RPMI7951 (cell line): ENCODE data around the gene KAZN. TPM values are rescaled to one million over a fixed set of nuclear protein-coding genes. Genes with fewer than 3 reads are reported as not detected.

ENCODE experiments used
- DNase-seq: peaks from one replicate; pipeline ENCODE4 v3.0.0-alpha.2; 2012; ENCODE audit warnings: low read depth
- total RNA-seq: library from RNA; depleted of rRNA; stranded (reverse); fragments of >200 nt; shearing (Covaris generic); gene quantifications from 2 replicates; pipeline ENCODE4 v1.2.3, GENCODE V29; 2014

Gene KAZN
- total RNA-seq, 1 experiment from 2014 or later: 0.24 TPM

DNA sequence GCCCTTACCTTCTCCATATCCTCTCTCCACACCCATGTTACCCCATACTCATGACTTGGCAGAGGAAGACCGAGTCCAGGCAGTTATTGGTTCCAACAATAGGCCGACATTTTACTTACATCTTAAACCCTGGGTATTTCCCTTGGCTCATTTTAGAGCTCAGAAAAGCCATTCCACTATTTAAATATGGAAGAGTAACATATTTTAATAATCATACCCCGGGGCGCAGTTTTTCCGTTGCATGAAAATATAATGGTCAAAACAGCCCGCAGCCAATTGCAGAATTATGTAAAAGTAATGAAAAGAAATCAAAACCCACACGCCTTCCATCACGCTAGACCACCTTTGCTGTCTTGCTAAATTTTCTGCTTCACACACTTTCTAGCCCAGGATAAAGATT lies 48.5 kb downstream of the KAZN start:
- no peak for DNase-seq

DNA sequence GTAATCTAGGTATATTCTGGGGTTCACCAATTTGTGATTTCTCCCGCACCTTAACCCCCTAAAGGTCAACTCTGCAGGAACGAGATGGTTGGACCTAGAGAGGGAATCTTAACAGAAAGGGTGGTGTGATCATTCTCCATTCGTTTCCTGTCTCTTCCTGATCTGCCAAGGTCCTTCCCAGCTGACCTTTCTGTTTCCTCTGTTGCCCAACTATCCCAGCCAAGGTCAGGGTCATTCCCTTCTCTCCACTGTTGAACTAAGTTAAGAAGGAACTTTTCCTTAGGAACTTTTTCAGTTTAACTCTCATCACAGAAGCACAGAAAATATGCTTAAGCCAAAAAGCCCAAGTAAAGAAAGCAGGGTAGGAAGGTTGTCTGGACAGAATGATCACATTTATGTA lies 49.3 kb downstream of the KAZN start:
- DNase-seq: no peak

DNA sequence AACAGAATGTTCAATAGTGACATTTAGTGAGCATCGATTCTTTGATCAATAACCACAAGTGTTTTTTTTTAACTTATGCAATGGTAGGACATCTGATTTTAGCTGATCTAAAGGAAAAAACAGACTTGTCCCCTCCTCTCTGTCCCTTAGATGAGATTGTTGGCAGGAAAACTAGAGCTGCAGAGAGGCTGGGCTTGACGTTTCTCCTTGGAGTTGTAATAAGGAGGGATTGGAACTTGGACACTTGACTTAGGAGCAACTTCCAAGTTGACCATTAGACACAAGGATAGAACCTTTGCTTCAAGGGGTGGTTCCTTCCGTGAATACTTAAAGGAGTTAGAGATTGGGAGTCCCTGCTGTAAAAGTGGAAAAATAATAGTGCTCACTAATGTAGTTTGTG lies 49.9 kb downstream of the KAZN start:
- no peak for DNase-seq

DNA sequence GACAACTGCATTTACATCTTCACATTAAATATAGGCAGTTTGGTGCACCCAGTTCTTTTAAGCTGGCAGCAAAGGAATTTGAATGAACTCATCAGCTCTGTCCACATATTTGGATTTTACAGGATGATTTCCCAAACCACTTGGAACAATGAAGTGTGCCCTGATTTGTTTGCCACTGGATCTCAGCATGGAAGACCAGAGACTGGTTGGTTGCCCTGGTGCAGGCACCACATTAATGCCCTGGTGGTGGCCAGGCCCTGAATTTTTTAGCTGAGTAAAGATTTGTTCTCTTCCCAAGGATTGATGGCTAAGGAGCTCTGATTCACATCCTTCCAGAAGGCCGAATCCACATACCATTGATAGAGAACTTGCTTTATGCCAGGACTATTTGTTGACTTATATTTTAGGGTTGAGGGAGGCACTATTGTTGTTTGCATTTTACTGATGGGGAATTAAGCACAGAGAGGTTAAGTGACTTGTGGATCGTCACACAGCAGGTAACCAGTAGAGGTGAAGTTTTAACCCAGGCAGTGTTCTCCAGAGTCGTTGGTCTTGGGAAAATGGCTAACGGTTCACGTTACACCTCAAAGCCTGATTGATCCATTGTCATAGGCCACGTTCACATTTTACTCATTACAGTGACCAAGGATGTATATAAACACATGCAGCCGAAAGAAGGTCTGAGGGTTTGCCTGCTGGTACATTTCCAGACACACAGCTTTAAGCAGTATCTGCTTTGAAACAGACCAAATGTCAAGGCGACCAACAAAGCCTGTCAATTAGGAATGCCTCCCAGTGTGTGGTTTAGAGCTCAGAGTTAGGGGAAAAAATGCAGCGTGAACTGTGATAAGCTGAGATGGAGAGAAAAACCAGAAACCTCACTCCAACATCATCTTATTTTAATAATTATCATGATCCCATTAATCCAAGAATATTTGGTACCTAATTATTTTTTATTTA lies 50.7 kb downstream of the KAZN start:
- DNase-seq: no peak

DNA sequence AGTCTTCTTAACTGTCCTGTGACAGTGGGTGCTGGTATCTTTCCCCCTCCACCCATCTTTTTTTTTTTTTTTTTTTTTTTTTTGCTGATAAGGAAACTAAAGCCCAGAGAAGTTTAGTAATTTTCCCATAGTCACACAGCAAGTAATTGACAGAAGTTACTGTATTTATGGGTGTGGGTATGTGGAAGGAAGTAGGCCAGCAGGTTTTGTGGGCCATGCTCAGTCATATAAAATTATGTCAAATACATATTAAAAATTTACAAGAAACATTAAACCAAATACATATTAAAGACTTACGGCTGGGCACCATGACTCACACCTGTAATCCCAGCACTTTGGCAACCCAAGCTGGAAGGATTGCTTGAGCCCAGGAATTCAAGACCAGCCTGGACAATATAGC lies 51.5 kb downstream of the KAZN start:
- no peak for DNase-seq

DNA sequence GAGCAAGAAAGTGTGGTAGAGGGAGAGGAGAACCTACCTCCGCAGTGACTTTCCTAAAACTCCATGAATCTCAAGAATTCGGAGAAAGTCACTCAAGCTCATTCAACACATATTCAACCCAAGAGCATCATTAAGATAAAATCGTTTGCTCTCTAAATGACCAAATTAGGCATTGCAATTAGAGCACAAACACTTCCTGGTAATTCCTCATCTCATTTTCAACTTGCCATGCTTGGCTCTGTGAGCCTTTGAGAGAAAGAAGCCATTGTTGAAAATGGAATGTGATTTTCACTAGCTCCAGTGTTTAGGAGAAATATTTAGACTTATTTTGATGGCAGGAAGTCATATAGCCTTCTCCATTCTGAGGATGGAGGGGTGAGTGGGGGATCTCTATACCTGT lies 52.5 kb downstream of the KAZN start:
- no peak for DNase-seq

DNA sequence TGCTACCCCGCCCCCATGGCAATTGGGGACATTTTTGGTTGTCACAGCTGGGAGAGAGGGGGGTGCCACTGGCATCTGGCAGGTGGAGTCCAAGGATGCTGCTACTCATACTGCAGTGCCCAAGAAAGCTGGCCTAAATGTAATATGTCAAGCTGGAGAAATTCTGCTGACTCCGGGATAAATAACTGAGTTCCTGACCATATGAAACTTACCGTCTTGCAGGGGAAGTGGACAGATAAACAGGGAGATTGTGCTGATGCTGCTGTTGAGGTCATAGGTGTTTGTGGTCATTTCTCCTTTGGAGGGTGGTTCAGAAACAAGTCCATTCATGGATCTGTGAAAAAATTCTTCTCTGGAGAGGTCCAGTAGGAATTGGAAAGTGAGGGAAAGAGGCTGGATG lies 54.4 kb downstream of the KAZN start:
- no peak for DNase-seq

DNA sequence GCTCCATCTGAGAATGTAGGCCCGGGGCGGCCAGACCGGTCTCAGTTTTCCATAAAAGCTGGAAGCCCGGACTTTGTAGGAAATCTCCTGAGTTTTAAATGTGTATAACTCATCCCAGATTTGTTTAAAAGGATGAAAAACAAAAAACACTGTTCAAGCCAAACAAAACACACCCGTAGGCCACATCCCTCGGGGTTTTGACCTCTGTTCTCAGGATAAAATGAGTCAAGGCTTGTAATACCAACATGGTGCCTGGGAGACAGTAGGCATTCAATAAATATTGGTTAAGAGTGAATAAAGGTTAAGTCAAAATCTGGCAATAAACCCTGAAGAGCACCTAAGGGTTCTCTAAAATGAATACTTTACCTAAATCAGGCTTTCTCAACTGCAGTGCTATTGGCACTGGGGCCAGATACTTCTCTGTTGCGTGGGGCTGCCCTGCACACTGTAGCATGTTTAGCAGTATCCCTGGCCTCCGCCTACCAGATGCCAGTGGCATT lies 55.0 kb downstream of the KAZN start:
- DNase-seq: no peak

DNA sequence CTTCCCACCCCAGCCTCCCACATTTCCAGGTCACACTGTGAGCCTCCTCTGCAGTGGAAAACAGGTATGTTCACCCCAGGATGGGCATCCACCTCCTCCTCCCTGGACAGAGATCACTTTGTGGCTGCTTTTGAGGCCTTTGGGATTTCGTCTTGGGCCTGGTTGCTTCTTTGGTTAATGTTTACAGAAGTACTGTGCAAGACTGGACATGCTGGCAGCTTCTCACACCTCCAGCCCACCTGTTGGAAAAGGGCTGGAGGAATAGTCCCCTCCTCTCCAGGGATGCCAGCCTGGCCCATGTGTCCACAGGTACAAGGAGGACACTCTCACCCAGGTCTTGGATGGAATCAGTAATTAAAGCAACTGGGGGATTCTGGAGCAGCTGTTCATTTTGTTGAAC lies 56.1 kb downstream of the KAZN start:
- no peak for DNase-seq

DNA sequence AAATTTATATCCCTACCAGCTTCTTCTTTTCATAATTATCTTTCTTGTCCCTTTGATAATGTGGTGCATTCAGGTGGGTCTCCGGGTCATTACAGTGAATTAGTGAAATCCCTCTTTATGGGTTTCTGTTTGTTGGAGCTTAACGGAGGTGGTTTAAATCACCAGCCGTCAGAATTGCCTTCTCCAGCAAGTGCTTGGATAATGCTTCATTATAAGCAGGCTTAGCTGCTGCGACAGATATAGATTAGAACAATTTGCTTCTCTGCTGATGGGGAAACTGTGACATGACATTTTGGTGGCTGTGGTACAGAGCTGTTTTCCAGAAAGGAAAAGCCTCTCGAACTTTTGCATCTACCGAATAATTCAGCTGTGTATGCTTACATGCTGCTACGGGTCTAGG lies 56.9 kb downstream of the KAZN start:
- DNase-seq: no peak

DNA sequence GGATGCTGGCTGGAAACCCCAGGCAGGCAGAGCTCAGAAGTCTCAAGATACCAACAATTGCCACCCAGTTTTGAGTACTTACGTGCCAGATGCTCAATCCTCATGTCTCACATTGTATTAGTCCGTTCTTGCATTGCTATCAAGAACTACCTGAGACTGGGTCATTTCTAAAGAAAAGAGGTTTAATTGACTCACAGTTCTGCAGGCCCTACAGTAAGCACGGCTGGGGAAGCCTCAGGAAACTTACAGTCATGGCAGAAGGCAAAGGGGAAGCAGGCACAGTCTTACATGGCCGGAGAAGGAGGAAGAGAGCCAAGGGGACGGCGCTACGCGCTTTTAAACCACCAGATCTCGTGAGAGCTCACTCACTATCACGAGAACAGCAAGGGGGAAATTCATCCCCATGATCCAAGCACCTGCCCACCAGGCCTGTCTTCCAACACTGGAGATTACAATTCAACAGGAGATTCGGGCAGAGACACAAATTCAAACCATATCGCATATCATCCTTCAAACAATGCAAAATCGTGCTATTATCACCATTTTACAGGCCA lies 58.0 kb downstream of the KAZN start:
- DNase-seq: no peak

DNA sequence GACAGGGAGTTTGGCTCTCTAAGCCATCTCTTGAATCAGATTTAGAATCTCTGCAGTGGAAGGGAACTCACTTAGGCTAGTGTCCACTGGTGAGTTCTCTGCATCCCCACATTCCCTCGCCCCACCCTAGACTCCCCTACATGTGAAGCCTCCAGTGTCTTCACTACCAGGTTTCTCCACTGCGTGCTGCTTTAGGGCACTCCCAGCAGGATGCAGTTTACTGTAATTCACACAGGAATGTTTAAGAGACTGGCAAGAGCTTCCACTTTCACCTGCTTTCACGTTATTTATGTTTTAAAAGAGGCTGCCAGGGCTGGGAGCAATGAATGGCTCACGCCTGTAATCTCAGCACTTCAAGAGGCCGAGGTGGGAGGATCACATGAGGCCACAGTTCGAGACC lies 60.2 kb downstream of the KAZN start:
- DNase-seq: no peak

DNA sequence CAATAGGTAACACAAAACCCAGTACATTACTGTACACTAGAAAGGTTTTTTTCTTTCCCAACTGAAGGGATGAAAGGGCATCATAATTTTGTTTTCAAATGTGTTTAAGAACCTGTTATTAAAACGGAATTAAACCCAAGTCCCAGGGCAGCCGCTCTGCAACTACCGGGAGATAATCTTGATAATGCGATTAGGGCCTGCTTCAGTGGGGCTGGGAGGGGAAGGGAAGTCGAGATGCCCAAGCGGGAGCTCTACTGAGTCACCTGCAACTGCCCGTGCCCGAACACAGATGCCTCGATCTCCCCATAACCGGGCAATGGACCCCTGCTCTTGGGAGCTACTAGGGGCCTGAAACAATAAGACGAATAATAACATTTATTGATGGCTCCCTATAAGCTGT lies 61.4 kb downstream of the KAZN start:
- DNase-seq: no peak

DNA sequence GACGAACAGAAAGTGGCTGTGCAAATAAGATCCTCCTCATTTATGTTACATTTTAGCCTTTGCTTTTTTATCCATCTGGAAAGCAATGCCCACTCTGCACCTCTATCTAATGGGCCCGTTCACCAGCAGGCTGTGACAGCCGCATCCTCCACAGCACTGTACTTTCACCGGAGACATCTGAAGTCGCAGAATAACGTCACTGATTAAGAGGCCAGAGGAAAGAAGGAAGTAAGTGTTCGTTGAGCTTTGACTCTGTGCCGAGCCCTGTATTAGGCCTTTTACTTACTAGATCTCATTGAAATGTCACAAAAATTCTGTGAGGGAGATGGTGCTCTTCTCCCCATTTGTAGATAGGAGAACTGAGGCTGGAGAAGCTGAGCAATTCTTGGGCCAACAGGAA lies 62.3 kb downstream of the KAZN start:
- DNase-seq: no peak

DNA sequence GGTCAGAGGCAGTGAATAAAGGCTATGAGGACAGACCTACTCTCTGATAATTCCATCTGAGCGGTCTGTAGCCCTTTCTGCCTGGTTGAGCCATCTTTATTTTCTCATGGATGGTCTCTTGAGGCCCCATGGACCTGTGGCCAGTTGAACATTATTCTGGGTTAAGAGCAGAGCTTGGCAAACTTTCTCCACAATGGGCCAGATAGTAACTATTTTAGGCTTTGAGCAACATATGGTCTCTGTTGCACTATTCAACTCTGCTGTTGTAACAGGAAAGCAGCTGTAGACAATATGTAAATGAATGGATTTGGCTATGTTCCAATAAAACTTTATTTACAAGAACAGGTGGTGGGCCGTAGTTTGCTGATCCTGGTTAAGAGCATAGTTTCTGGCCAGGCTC lies 62.7 kb downstream of the KAZN start:
- DNase-seq: no peak

DNA sequence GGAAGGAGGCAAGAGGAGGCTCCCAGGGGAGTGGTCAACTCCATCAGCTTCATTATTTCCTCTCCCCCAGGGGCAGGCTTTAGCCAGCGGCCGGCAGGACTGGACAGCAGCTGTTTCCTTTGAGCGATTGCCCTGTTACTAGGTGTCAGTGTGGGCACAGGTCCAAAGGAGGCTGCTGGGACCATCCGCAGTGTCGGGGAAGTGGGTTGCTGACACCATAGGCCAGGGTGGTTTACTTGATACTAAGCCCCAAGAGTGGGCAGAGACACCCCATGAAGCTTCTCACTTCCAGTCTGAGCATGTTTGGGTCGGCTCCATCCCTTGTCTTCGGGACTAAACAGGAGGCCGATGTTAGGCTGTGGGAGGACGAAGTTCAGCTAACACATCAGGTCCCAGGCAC lies 63.6 kb downstream of the KAZN start:
- no peak for DNase-seq

DNA sequence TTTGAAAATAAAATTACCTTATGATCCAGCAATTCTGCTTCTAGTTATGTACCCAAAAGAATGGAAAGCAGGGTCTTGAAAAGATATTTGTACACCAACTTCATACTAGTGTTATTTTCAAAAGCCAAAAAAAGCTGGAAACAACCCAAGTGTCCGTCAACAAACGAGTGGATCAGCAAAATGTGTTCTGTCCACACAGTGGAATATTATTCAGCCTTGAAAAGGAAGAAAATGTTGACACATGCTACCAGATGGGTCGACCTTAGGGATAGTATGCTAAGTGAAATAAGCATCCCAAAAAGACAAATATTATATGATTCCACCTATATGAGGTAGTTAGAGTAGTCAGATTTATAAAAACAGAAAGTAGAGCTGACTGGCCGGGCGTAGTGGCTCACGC lies 65.3 kb downstream of the KAZN start:
- no peak for DNase-seq

DNA sequence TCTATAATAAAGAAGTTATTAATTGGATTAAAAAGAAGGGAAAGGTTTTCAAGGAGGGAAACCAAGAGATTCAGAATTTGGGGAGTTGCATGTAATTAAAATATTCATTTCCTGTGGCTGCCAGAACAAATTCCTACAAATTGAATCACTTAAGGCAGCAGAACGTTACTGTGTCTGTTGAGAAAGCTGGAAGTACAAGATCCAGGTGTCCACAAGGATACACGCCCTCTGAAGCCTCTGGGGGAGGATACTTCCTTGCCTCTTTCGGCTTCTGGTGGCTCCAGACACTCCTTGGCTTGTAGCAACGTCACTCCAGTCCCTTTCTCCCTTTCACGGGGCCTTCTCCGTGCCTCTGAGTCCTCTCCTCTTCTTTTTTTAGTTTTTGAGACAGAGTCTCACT lies 67.9 kb downstream of the KAZN start:
- no peak for DNase-seq

DNA sequence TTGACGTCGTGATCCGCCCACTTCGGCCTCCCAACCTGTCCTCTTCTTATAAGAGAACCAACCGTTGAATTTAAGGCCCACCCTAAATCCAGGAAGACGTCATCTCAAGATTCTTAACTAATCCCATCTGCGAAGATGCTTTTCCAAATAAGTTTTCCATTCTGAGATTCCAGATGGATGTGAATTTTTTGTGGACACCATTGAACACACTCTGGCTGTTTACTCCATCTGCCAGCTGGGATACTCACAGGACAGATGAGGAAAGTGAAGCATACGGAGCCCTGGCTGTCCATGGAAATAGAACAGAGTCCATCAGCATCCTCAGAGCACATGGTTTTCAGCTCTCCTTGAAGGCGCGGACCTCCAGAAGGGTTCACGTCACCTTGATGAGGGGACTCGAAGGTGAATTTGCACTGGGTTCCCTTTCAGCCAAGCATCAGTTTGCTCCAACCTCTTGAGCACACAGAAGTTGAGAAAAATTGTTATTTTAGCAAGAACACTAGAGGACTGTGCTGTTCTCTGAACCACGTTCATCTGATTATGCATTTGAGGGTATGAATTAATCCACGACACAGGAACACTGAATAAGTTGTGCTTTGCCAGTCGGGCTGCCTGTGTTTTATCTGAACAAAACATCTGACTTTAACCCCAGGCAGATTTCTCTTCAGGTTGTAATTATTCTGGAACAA lies 68.6 kb downstream of the KAZN start:
- DNase-seq: no peak

DNA sequence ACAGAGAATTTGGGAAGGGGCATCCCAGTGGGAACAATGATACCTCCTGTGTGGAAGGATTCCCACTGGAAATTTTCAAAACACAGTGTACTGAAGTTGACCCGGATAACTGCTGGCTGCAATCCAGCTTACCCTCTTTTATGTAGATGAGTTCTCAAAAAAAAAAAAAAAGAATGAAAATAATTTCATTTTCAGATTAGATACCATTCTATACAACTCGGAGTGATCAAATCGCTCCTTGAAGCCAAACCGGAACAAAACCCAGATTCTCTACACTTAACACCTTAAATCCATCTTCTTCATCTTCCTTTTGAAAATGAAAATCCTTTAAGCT lies 69.1 kb downstream of the KAZN start:
- no peak for DNase-seq

DNA sequence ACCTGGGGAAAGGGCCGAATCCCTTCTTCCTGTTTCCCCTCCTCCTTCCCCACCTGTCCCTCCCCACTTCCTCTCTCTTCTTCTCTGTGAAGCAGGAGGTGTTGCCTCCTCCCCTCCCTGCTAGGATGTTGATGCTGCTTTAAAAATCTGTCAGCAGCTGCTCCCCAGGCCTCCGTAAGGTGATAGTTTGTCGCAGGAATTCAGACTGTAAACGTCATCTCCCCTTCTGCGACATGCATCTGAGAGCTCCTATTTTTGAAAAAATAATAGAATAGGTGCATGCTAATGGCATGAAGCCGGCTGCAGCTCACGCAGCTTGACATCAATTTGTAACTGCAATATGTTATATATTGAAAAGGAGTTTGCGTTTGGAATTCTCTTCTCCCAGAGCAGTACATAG lies 70.1 kb downstream of the KAZN start:
- no peak for DNase-seq

DNA sequence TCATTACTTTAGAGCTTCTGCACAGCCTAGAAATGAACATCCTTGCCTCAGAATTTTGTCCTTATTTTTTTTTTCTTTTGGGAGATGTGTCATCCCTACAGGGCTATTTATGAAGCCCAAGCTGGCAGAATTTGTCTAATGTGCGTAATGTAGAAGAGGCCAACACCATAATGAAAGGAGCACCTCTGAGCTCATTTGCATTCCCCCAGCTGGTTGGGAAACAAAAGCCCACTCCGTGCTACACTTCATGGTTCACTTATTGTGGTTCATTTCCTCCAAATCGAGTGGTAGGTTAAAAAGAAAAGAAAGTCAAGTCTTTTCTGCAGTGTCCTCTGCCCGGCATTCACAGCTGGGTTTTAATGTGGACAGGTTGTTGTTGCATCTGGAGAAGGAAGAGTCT lies 73.5 kb downstream of the KAZN start:
- no peak for DNase-seq

DNA sequence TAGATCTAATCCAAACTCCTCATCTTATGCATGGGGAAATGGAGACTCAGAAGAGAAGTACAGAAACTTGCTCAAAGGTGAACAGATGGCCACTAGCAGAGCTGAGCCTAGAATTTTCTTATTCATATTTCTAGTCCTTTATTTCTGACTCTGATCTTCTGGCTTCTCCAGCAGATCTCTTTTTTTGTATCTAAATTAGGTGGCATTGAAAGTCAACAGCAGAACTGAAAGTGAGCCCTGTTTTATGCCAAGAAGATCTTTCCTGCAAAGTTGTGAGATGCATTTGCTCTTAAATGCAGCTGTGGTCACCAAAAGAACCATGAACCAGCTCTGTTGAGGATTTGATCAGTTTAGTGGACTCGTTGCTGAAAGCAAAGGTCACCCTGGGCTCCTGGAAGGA lies 75.5 kb downstream of the KAZN start:
- DNase-seq: no peak
